Right ventricle myocardium superior (tissue), 1 donor: Measurements from ENCODE around the gene ALOX15B. TPM values are rescaled to one million over a fixed set of nuclear protein-coding genes. Genes with fewer than 3 reads are reported as not detected.

Experiments used
- ATAC-seq: fragments of 200-7000 bp; cut with Tn5 transposase; one replicate; pipeline ENCODE4 v1.9.1; 2020; ENCODE audit warnings: mild to moderate bottlenecking; ENCODE audit not compliant: poor library complexity
- DNase-seq: peaks from one replicate; pipeline ENCODE4 v3.0.0-alpha.2; 2020
- intact Hi-C: fragments of 100-400 bp; cut with DNase I; formaldehyde crosslinking; loops from one replicate; pipeline ENCODE4 v1.11.2; 2022
- microRNA-seq: library from miRNA; unstranded; fragments of <30 nt; microRNA quantifications from one replicate; pipeline ENCODE4 v1.2.0, GENCODE V29; 2020
- total RNA-seq: library from RNA; stranded (reverse); fragmentation: NEBNext Ultra II Directional; extraction: Animal tissue kit (Norgen Biotek cat#: 25700); gene quantifications from one replicate; pipeline ENCODE4 v1.2.1, GENCODE V29; 2021
- donor health status: DM: no; HTN: yes; CAD: no; lungs with severe emphysema.

Gene ALOX15B
- total RNA-seq, 1 donor from 2014 or later, result not detected

DNA sequence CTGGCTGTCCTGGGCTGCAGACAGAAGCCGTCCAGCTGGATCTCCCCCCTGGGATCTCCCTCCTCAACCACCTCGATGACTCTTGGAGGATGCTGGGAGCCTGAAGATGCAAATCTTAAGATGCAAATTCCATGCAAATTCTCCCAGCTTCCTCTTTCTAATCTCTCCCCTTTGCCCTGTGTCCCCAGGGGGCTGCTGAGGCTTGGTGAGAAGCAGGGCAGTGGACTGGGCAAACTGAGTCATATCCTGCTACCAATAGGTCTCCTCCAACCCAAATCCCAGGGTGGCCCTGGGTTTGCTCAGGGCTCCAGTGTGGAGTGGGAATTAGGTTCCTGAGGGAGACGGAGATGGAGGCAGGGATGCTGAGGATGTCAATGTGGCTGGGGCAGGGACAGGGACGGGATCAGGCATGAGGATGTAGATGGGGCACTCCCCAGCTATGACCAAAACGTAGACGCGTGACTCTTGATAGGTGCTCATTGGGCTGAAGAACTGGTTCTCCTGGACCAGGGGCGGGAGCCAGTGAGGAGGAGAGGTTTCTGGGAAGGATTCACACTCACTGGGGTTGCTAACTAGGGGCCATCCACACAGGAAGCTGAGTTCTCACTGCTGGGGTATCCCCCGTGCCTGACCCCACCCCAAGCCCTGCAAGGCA, 52.3 kb downstream of the ALOX15B start:
- ATAC-seq, result no peak
- intact Hi-C loops, result no loop called here
- no peak for DNase-seq

DNA sequence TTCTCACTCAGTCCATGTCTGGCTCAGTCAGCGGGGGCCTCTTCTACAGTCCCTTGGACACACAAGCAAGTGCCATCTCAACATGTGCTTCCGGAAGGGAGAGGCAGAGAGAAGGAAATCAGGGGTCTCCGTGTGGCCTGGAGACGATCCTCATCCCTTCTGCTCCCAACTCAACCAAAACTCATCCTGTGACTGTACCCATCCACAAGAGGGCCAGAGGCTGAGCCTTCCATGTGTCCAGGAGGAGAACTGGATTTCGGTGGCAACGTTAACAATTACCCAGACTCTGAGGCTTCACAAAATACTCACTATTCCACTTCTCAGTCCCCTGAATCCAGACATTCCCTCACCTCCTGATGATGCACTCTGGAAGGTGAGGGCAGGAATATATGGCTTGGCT, 56.5 kb downstream of the ALOX15B start:
- intact Hi-C loops, result no loop called here
- DNase-seq (no peak), ATAC-seq (no peak)

DNA sequence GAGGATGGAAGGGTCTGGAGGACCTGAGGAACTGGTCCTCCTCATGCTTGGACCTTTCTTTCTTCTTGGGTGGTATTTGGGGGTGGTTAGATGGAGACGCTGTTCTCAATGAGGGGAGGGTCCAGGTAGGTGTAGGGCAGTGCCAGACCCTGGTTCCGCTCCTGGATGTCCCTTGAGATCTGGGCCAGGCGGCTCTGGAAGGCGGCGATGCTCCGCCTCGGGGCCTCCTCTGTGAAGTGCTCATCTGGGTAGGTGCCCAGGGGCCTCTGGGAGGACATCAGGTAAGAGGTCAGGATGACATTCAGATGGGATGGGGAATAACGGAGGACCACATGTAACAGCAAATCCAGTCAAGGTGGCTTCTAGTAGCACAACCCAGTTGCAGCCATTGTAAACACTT, 57.7 kb downstream of the ALOX15B start:
- intact Hi-C loops, result no loop called here
- ATAC-seq, result no peak
- no peak for DNase-seq

Small RNA genes lying within 50 kb of the gene (microRNA-seq; reads per million reads assigned to microRNA genes)
- gene MIR4314, result not detected

Other genes with a start within 250 kb of the ALOX15B start
- 27.9 TPM for gene KDM6B, start 204.8 kb upstream of the ALOX15B start, total RNA-seq
- 32.4 TPM for gene TMEM88, start 184.0 kb upstream of the ALOX15B start, total RNA-seq
- 101 TPM for gene NAA38, start 181.5 kb upstream of the ALOX15B start, total RNA-seq
- 24.2 TPM for gene CYB5D1, start 181.1 kb upstream of the ALOX15B start, total RNA-seq
- 13.7 TPM for gene CHD3, start 150.3 kb upstream of the ALOX15B start, total RNA-seq
- gene RNF227, start 122.8 kb upstream of the ALOX15B start, total RNA-seq, result 0.78 TPM
- 0.38 TPM for gene KCNAB3, start 109.2 kb upstream of the ALOX15B start, total RNA-seq
- gene TRAPPC1, start 107.1 kb upstream of the ALOX15B start, total RNA-seq, result 110 TPM
- gene CNTROB, start 106.9 kb upstream of the ALOX15B start, total RNA-seq, result 8.8 TPM
- not detected for gene GUCY2D, start 36.4 kb upstream of the ALOX15B start, total RNA-seq
- not detected for gene ALOX12B, start 48.7 kb downstream of the ALOX15B start, total RNA-seq
- gene ALOXE3, start 79.5 kb downstream of the ALOX15B start, total RNA-seq, result not detected
- 0.13 TPM for gene HES7, start 85.0 kb downstream of the ALOX15B start, total RNA-seq
- gene PER1, start 113.3 kb downstream of the ALOX15B start, total RNA-seq, result 124 TPM
- gene VAMP2, start 123.9 kb downstream of the ALOX15B start, total RNA-seq, result 54.8 TPM
- 7.1 TPM for gene TMEM107, start 137.3 kb downstream of the ALOX15B start, total RNA-seq
- 8.5 TPM for gene BORCS6, start 151.1 kb downstream of the ALOX15B start, total RNA-seq
- 0.56 TPM for gene AURKB, start 171.5 kb downstream of the ALOX15B start, total RNA-seq
- gene CTC1, start 209.0 kb downstream of the ALOX15B start, total RNA-seq, result 13.0 TPM
- gene PFAS, start 210.2 kb downstream of the ALOX15B start, total RNA-seq, result 10.0 TPM
- 23.2 TPM for gene RANGRF, start 249.6 kb downstream of the ALOX15B start, total RNA-seq